Liver (tissue), 3 donors: ENCODE data around the gene CSAG3.
"Not testable (repeated sequence)": the region's sequence is repeated elsewhere in the genome, so short reads cannot be mapped to it uniquely, and the experiment has no call there.

Experiments
- GABPA ChIP-seq, 2 donors: IDR thresholded peaks in 1 of 2; conservative IDR thresholded peaks in 1 of 2; 2 replicates each; pipeline ENCODE4 v1.6.1; 2016; ENCODE audit warnings: antibody characterized with exemption in 2 of 2, mild to moderate bottlenecking in 1 of 2, moderate library complexity in 1 of 2
- TF ChIP-seq, protein P1 (sequence below): fragments of 150-350 bp; IDR thresholded peaks from 2 replicates; pipeline ENCODE4 v1.5.1; 2017; ENCODE audit warnings: improper control_type of control experiment, low read depth, low read length; ENCODE audit not compliant: missing input control
- donor health status: healthy.
- donor health status: healthy.

DNA sequence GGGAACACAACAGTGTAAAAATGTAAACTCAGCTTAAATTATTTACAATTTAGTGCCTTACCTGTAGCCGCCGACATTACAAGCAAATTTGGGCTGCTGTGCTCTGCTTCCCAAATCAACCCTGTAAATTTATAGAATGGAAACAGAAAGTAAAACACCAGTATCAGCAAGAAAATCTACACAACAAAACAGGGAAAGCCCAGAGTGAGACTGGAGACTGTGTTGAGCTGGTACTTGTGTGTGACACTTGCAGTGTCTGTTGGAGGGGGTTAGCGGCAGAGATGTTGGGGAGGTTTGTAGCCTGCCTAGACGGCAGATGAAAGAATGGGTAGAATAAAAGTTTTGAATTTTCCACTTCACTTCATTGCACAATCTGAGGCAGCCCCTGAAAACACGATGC lies 45.8 kb upstream of the CSAG3 start:
- TF ChIP-seq GABPA (IDR thresholded peaks at IDR 0.05 in 1 of 2, conservative IDR thresholded peaks at IDR 0.05 in 1 of 2): not testable (repeated sequence)
- TF ChIP-seq, protein P1, sequence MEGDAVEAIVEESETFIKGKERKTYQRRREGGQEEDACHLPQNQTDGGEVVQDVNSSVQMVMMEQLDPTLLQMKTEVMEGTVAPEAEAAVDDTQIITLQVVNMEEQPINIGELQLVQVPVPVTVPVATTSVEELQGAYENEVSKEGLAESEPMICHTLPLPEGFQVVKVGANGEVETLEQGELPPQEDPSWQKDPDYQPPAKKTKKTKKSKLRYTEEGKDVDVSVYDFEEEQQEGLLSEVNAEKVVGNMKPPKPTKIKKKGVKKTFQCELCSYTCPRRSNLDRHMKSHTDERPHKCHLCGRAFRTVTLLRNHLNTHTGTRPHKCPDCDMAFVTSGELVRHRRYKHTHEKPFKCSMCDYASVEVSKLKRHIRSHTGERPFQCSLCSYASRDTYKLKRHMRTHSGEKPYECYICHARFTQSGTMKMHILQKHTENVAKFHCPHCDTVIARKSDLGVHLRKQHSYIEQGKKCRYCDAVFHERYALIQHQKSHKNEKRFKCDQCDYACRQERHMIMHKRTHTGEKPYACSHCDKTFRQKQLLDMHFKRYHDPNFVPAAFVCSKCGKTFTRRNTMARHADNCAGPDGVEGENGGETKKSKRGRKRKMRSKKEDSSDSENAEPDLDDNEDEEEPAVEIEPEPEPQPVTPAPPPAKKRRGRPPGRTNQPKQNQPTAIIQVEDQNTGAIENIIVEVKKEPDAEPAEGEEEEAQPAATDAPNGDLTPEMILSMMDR: not testable (repeated sequence)
